NCI-H524 (cell line): Measurements from ENCODE around the gene HECA.
"Not testable (repeated sequence)": the region's sequence is repeated elsewhere in the genome, so short reads cannot be mapped to it uniquely, and the experiment has no call there.

Experiments used
- DNase-seq, 2 experiments: peaks; one replicate each; lab custom pipeline; 2025; lab: John Stamatoyannopoulos, UW

HECA gene

DNA sequence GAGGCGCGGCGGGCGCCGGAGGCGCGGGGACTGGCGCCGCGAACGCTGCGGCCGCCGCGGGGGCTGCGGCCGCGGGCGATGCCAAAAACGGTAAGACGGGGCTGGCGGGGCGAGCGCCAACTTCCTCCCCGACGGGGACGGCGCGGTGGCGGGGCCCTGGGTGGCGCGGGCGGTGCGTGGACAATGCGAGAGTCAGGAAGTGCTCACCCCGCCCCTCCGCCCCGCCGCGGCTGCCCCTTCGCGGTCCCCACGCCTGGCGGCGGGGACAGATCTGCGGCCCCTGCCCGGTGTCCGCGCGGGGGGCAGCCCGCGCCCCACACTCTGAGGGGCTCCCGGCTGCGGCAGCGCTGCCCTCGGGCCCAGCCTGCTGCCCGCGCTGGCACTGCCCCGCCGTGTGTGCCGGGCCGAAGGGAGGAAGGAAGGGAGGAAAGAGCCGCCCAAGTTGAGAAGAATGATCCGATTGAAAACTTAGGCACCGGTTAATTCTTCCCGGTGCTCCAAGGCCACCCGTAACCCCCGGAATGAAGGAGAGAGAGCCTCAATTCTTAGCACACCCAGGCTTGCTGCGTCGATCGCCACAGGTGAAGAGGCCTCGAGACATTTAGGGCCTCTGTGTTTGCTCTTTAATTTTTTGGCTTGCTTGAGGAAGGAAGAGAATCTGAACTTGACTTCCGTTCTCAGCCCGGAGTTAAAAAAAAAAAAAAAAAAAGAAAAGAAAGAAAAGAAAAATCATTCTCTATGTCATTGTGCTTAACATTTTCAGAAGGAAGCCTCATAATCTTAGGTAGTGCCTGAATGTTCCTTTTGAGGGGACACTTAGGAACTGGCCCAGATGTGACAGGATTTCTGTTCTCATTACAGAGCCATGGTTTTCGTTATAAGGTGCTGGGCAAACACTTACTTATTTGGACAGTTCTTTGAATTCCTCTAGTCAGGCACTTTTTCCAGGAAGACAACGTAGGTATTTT is 982 bp downstream of the HECA start:
- DNase-seq: peak in 1 of 2 experiments; percentile 37

DNA sequence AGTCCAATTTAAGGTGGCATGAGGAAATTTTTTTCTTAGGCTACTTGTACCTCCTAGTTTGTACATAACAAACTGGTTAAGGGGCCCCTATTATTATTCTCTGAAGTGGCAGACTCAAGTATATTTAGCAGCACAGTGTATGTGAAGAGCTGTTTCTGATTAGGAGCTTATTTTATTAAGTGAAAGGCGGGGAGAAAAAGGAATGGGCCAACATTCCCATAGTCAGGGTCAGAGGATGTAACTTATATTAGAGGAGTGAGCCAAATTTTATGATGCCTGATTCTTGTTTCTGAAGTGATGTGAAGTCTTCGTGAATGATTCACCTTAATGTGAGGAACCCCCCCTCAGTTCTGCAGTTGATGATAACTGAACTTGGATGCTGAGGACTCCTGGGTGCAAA is 2.8 kb downstream of the HECA start:
- no peak for DNase-seq

DNA sequence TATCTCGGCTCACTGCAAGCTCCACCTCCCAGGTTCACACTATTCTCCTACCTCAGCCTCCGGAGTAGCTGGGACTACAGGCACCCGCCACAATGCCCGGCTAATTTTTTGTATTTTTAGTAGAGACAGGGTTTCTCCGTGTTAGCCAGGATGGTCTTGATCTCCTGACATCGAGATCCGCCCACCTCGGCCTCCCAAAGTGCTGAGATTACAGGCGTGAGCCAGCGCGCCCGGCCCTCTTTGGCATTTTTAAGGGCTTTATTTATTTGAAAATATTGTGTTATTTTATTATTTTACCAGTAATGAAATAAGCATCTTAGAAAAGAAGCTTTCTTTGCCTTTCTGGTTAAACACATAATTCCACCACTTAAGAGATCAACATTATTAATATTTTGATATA is 6.0 kb downstream of the HECA start:
- DNase-seq: not testable (repeated sequence)

DNA sequence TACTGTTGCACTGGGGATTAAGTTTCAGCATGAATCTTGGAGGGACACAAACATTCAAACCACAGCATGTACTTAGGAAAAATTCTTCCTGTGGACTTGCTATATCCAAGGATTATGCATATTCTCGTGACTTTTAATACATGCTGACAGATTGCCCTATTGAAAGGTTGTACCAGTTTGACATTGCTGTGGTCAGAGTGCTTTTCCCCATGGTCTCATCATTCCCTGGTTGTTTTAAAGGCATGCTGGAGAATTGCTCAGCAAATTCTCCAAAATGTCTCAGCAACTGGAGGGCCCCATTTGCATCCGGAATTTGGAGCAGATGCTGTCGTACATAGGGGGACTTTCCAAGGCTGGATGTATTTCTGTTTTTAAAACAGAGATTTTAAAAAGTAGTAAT is 7.4 kb downstream of the HECA start:
- no peak for DNase-seq

DNA sequence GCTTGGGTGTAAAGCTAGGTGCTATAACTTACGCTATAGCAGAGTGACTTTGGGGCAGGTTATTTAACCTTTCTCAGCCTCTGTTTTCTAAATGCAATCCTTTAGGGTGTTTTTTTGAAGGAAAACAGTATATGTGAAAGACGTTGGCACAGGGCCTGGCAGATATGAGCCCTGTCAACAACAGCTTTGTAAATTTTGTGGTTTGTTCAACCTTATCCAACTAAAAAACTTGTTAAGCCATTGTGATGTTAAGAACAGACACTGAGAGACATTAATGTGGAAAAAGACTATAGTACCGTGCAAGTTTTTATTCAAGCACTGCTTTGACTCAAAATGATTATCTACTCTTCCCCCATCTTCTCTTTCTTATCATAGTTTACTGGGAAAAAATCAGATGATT is 8.2 kb downstream of the HECA start:
- no peak for DNase-seq

- no peak for DNase-seq
These were observed 9.7 kb downstream of the HECA start for GRCh38 chr6:139144490-139145085.

DNA sequence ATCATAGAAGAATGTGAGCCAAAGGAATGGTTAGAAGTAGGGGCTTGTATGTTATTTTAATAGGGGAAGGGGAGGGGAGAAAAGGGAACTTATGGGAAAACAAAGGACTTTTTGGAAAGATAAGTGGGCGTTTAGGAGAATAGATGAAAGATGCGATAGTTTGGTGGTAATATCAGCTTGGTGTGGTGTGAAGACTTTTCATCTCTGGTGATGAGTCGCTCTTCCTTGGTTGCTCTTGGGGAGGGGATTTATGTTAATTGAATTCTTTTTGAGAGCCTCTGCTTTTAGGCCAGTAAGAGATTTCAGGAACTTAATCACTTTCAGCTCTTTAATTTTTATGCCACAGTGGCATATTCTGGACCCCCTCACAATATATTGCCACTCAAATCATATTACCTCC is 10.8 kb downstream of the HECA start:
- DNase-seq: no peak

- no peak for DNase-seq
These were observed 11.4 kb downstream of the HECA start for GRCh38 chr6:139146317-139146726.

GRCh38 chr6:139147628-139148027 is 12.7 kb downstream of the HECA start:
- DNase-seq: no peak

DNA sequence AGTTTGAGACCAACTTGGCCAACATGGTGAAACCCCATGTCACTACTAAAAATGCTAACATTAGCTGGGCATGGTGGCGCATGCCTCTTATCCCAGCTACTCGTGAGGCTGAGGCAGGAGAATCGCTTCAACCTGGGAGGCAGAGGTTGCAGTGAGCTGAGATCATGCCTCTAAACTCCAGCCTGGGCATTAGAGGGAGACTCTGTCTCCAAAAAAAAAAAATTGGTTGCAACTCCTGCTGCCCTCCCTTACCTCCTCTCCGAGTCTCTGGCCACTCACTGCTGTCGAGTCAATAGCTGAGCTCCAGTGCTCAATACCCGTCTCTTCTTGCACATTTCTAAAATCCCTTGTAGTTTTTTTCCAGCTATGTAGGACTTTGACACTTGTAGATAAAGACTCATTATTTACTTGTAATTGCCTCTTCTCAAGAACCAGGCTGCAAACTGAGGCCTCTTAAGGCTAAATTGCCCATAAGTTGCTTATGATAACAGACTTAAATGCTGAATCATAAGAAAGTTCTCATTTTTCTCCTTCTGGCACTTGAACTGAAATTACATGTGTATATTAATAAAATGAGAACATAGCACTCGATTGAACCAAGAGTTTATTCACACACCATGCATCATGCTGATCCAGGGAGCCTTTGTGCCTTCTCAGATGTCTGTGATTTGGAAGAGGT is 13.8 kb downstream of the HECA start:
- no peak for DNase-seq

GRCh38 chr6:139149383-139149782 is 14.5 kb downstream of the HECA start:
- DNase-seq: no peak

DNA sequence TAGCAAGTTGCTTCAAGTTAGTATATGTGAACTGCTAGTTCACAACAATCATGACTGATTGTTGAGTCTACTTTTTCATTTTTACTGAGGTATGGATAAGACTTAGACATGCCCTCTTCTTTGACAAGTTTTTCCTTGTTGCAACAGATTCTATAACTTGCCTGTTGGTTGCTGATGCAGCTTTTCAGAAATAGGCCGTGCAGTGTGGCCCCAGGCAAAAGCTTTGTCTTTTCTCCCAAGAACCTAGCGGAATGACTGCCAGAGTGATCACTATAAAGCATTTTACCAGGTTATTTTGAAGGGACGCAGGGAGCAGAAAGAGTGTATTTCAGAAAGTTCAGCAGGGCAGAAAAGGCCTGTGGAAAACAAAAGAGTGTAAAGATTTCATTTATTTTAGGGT is 16.0 kb downstream of the HECA start:
- DNase-seq: no peak

DNA sequence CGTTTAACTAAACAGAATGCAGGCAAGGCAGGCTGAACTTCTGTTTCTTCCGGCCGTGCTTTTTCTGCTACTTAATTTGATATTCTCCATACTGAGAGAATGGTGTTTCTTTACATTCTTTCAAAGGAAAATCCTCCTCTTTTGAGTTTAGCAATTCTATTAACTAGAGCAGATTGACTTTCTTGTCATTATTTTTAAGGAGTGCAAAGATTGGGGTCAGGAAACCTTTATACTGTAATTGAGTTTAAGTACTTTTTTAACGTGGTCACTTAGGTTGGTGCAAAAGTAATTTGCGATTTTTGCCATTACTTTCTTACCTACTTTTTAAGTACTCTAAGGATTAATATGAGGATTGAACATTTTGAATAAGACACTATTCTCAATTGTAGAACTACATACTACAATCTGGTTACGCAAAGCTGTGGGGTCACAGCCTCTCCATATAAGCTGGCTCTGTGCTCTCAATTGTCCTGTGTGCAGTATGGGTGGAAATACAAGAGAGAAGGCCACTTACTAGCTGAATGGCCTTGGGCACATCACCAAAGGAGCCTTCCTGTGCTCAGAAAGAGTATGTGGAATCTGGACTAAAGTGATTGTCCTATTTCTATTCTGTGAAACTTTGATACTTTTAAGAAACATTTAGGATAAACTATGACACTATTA is 16.7 kb downstream of the HECA start:
- no peak for DNase-seq

- DNase-seq: no peak
These were observed 17.4 kb downstream of the HECA start for GRCh38 chr6:139152088-139152891.

GRCh38 chr6:139152892-139153271 is 18.0 kb downstream of the HECA start:
- no peak for DNase-seq

- DNase-seq: no peak
These were observed 19.0 kb downstream of the HECA start for GRCh38 chr6:139153855-139154254.

DNA sequence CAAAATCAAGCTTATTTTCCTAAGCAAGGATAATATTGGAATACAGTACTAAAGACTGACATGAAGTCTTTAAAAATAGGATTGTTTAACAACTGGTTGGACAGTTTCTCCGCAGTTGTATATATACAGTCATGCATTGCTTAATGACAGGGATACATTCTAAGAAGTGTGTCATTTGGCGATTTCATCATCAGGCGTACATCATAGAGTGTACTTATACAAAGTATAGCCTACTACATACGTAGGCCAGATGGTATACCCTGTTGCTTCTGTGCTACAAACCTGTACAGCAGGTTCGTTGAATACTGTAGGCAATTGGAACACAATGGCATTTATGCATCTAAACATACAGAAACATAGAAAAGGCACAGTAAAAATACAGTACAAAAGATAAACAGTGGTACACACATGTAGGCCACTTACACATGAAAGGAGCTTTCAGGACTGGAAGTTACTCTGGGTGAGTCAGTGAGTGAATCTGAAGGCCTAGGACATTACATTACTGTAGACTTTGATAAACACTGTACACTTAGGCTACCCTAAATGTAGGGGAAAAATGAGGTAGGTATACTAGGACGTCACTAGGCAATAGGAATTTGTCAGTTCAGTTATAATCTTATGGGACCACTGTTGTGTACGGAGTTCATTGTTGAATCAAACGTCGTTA is 20.1 kb downstream of the HECA start:
- DNase-seq: no peak

DNA sequence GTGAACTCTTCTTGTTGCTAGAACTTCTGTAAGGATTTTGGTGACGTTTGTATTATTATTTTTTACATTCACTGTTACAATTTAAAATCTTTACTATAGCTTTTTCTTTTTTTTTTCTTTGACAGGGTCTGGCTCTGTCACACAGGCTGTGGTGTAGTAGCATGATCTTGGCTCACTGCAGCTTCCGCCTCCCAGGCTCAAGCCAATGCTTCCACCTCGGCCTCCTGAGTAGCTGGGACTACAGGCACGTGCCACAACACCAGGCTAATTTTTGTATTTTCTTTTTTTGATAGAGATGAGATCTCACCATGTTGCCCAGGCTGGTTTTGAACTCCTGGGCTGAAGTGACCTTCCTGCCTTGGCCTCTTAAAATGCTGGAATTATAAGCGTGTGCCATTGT is 21.2 kb downstream of the HECA start:
- DNase-seq: no peak

GRCh38 chr6:139156551-139156950 is 21.7 kb downstream of the HECA start:
- DNase-seq: no peak

DNA sequence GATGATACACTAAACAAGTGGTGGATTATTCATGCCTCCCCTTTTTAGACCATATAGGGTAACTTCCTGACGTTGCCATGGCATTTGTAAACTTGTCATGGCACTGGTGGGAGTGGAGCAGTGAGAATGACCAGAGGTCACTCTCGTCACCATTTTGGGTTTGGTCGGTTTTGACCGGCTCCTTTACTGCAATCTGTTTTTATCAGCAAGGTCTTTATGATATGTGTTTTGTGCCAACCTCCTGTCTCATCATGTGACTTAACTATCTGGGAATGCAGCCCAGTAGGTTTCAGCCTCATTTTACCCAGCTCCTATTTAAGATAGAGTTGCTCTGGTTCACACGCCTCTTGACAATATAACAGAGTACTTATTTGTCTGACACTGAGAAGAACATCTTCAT is 22.2 kb downstream of the HECA start:
- DNase-seq: not testable (repeated sequence)

DNA sequence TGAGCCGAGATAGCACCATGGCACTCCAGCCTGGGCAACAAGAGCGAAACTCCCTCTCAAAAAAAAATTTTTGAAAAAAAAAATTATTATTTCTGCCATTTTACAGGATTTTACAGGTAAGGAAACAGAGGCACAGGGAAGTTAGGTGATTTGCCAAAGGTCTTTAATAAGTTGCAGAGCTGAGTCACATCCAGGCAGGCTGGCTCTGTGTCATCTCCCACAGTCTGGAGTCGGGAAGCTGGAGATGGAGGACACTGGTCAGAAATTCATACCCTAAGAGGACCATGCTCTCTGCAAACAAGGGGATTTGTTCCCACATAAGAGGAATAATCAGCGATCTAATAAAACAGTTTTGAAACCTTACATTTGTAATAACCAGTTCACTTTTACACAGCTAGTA is 24.1 kb downstream of the HECA start:
- DNase-seq: no peak
